ENCODE data around the gene ZNF750. TPM values are rescaled to one million over a fixed set of nuclear protein-coding genes. Genes with fewer than 3 reads are reported as not detected.

ZNF750 gene
- total RNA-seq, 1 donor from 2014 or later: not detected

GRCh38 chr17:82843904-82844680, 4.3 kb upstream of the ZNF750 start:
- Mint-ChIP-seq H3K9me3 (no peaks in the 10 kb centered on the region), H3K27ac (peak overlapping the region; percentile 75), H3K4me1 (peaks cover 5% of the 10 kb centered on the region), H3K27me3 (ENCODE audit: insufficient read depth, low read depth) (no peaks in the 10 kb centered on the region), H3K36me3 (peaks cover 13% of the 10 kb centered on the region), H3K4me3 (no peak overlapping the region)
- no peaks in the 10 kb centered on the region for H3K9me3 ChIP-seq (ENCODE audit: low read depth)
- no peaks in the 10 kb centered on the region for H3K36me3 ChIP-seq
- H3K4me1 ChIP-seq: peaks cover 13% of the 10 kb centered on the region
- no peak overlapping the region for H2AFZ ChIP-seq (replicated peaks)
- DNase-seq (ENCODE audit: low spot score): no peak
- H3K4me3 ChIP-seq: no peak overlapping the region
- no peak overlapping the region for H3K27ac ChIP-seq
- H4K20me1 ChIP-seq (ENCODE audit: low read depth): peaks cover 5% of the 10 kb centered on the region
- no peaks in the 10 kb centered on the region for H3K79me2 ChIP-seq (ENCODE audit: low read depth)
- no peaks in the 10 kb centered on the region for H3F3A ChIP-seq (ENCODE audit: low read depth)
- no peak overlapping the region for H3K4me2 ChIP-seq
- TF ChIP-seq CTCF (IDR thresholded peaks at IDR 0.05) (no peak), EZH2 (IDR thresholded peaks at IDR 0.05) (no peak), EZH2phosphoT487 (IDR thresholded peaks at IDR 0.05) (no peak)
- no peaks in the 10 kb centered on the region for H3K27me3 ChIP-seq
- H3K9ac ChIP-seq: peak overlapping the region; percentile 37

- Mint-ChIP-seq H3K27me3 (ENCODE audit: insufficient read depth, low read depth) (no peaks in the 10 kb centered on the region), H3K4me3 (no peak overlapping the region), H3K36me3 (peaks cover 5% of the 10 kb centered on the region), H3K27ac (peak overlapping the region; percentile 23), H3K4me1 (peaks cover 9% of the 10 kb centered on the region), H3K9me3 (no peaks in the 10 kb centered on the region)
- no peaks in the 10 kb centered on the region for H3K9me3 ChIP-seq (ENCODE audit: low read depth)
- no peaks in the 10 kb centered on the region for H3K79me2 ChIP-seq (ENCODE audit: low read depth)
- no peak overlapping the region for H2AFZ ChIP-seq (replicated peaks)
- no peaks in the 10 kb centered on the region for H3F3A ChIP-seq (ENCODE audit: low read depth)
- peaks cover 14% of the 10 kb centered on the region for H3K4me1 ChIP-seq
- H3K36me3 ChIP-seq: no peaks in the 10 kb centered on the region
- no peak for TF ChIP-seq EZH2phosphoT487 (IDR thresholded peaks at IDR 0.05)
- no peak for DNase-seq (ENCODE audit: low spot score)
- no peak overlapping the region for H3K4me2 ChIP-seq
- H4K20me1 ChIP-seq (ENCODE audit: low read depth): peaks cover 8% of the 10 kb centered on the region
- no peak overlapping the region for H3K9ac ChIP-seq
- H3K4me3 ChIP-seq: no peak overlapping the region
- H3K27ac ChIP-seq: no peak overlapping the region
- H3K27me3 ChIP-seq: no peaks in the 10 kb centered on the region
These were observed 2.2 kb upstream of the ZNF750 start for GRCh38 chr17:82841921-82842596.

GRCh38 chr17:82840431-82840831, 609 bp upstream of the ZNF750 start:
- no peak for TF ChIP-seq EZH2phosphoT487 (IDR thresholded peaks at IDR 0.05)
- no peak for TF ChIP-seq CTCF (IDR thresholded peaks at IDR 0.05)
- no peak for TF ChIP-seq EZH2 (IDR thresholded peaks at IDR 0.05)
- no peak overlapping the region for H3K27ac Mint-ChIP-seq
- Histone ChIP-seq H3K27ac (no peak overlapping the region), H3K4me3 (no peak overlapping the region), H3K79me2 (ENCODE audit: low read depth) (no peaks in the 10 kb centered on the region), H2AFZ (replicated peaks) (no peak overlapping the region), H3K27me3 (no peaks in the 10 kb centered on the region), H4K20me1 (ENCODE audit: low read depth) (peaks cover 13% of the 10 kb centered on the region), H3K4me1 (peaks cover 27% of the 10 kb centered on the region), H3K9ac (no peak overlapping the region), H3F3A (ENCODE audit: low read depth) (no peaks in the 10 kb centered on the region), H3K4me2 (no peak overlapping the region), H3K9me3 (ENCODE audit: low read depth) (no peaks in the 10 kb centered on the region), H3K36me3 (no peaks in the 10 kb centered on the region)
- peaks cover 6% of the 10 kb centered on the region for H3K36me3 Mint-ChIP-seq
- H3K27me3 Mint-ChIP-seq (ENCODE audit: insufficient read depth, low read depth): no peaks in the 10 kb centered on the region
- H3K4me3 Mint-ChIP-seq: no peak overlapping the region
- H3K4me1 Mint-ChIP-seq: peaks cover 16% of the 10 kb centered on the region
- no peaks in the 10 kb centered on the region for H3K9me3 Mint-ChIP-seq
- peak; percentile 40 for DNase-seq (ENCODE audit: low spot score)

Measured in neural progenitor cell (in vitro differentiated cells).